NB4 (cell line): ENCODE data around the gene HMGN4.

Source experiments
- CTCF ChIP-seq: IDR thresholded peaks from one replicate; pipeline ENCODE4 v1.5.1; 2012; ENCODE audit warnings: low read depth, low read length
- MYC ChIP-seq: IDR thresholded peaks from 2 replicates; pipeline ENCODE4 v1.6.1; 2011; ENCODE audit warnings: low read depth, low read length
- POLR2A ChIP-seq: IDR thresholded peaks from 2 replicates; pipeline ENCODE4 v1.6.1; 2011; ENCODE audit warnings: mild to moderate bottlenecking; ENCODE audit not compliant: insufficient read length; ENCODE audit errors: extremely low read depth
- TF ChIP-seq, protein P1 (sequence below): IDR thresholded peaks from 2 replicates; pipeline ENCODE4 v1.6.1; 2011; ENCODE audit warnings: low read depth, low read length

DNA sequence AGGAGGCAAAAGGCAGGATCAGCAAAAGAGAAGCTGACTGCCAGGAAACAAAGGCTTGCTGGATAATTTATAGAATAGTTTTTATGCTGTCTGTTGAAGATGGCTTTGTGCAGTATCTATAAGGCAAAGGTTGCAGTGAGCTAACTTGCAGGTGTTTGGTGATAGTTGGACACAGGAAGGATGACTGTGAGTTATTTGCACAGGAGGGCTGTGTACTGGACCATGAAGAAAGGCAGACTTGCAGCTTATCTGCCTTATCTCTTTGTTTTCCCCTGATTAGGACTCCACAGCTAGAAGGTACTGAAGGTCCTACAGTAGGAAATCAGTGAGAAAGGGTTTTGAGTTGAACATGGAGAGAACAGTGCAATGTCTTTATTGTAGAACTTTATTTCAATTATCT lies 36.0 kb upstream of the HMGN4 start:
- TF ChIP-seq CTCF (no peak), POLR2A (no peak), MYC (no peak)
- TF ChIP-seq, protein P1, sequence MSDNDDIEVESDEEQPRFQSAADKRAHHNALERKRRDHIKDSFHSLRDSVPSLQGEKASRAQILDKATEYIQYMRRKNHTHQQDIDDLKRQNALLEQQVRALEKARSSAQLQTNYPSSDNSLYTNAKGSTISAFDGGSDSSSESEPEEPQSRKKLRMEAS, result no peak
